ENCODE data around the gene MLEC.
"Not testable (repeated sequence)": the region's sequence is repeated elsewhere in the genome, so short reads cannot be mapped to it uniquely, and the experiment has no call there.

The MLEC gene

DNA sequence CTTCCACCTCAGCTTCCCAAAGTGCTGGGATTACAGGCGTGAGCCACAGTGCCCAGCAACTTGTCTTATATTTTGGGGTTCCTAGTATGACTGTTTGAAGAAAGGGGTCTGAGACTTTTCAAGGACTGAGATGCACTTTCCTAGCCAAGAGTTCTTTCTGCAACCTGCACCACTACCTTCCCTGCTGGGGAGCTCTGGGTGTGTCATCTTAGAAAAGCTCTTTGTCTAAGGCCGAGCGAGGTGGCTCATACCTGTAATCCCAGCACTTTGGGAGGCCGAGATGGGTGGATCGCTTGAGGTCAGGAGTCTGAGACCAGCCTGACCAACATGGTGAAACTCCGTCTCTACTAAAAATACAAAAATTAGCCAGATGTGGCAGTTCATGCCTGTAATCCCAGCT is 16.7 kb upstream of the MLEC start:
- not testable (repeated sequence) for H2BK5ac ChIP-seq (ENCODE audit: low read depth, low read length, poor library complexity); H3K23ac ChIP-seq (ENCODE audit: low read length); H3K36me3 ChIP-seq (ENCODE audit: control insufficient read depth in 1 of 2, insufficient read depth in 2 of 2, low read length in 2 of 2); H3K79me1 ChIP-seq (ENCODE audit: low read length); H4K91ac ChIP-seq (ENCODE audit: low read depth, low read length); H3K18ac ChIP-seq (ENCODE audit: low read length); H3K4ac ChIP-seq (ENCODE audit: low read depth, low read length); H3K4me3 ChIP-seq (ENCODE audit: low read depth, low read length); DNase-seq; H4K12ac ChIP-seq (ENCODE audit: low read depth, low read length); H3K4me2 ChIP-seq (ENCODE audit: low read length); H3K79me2 ChIP-seq (ENCODE audit: control insufficient read depth, insufficient read depth, low read length, poor library complexity); H3K9me3 ChIP-seq (ENCODE audit: insufficient read depth, low read depth, low read length); H3K4me1 ChIP-seq (ENCODE audit: control insufficient read depth in 1 of 2, insufficient read depth in 2 of 2, low read length in 2 of 2); H3K9ac ChIP-seq (ENCODE audit: low read length); H3K27ac ChIP-seq (ENCODE audit: low read depth, low read length); H3K14ac ChIP-seq (ENCODE audit: low read length); H2AK5ac ChIP-seq (ENCODE audit: low read length); H4K8ac ChIP-seq (ENCODE audit: low read depth, low read length); H3K27me3 ChIP-seq (ENCODE audit: insufficient read depth, low read length); H2BK120ac ChIP-seq (ENCODE audit: insufficient read depth, low read length, poor library complexity); H2AFZ ChIP-seq (ENCODE audit: insufficient read depth, low read length, poor library complexity); H2BK12ac ChIP-seq (ENCODE audit: low read length)
- no CpG with 5 or more reads among the region's 6 CpGs for WGBS (ENCODE audit: extremely low coverage, insufficient coverage, insufficient read length)

DNA sequence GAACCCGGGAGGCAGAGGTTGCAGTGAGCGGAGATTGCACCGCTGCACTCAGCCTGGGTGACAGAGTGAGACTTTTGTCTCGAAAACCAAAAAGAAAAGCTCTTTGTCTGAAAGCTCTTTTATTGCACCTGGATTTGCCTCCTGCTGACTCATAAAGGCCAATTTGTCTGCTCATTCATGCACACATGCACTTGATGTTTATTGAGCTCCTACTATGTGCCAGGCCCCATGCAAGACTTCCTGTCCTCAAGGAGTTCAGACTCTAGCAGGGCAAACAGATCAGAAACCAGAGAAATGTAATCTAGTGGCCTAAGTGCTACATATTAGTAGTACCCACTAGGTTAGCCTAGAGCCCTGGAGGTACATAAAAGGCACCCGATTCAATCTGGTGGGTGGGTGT is 16.3 kb upstream of the MLEC start:
- Histone ChIP-seq H2AFZ (ENCODE audit: insufficient read depth, low read length, poor library complexity) (no peak overlapping the region), H3K4ac (ENCODE audit: low read depth, low read length) (no peak overlapping the region), H3K4me3 (ENCODE audit: low read depth, low read length) (no peak overlapping the region), H2BK120ac (ENCODE audit: insufficient read depth, low read length, poor library complexity) (no peak overlapping the region), H3K27ac (ENCODE audit: low read depth, low read length) (no peak overlapping the region), H3K79me1 (ENCODE audit: low read length) (no peaks in the 10 kb centered on the region), H2BK5ac (ENCODE audit: low read depth, low read length, poor library complexity) (no peak overlapping the region), H4K91ac (ENCODE audit: low read depth, low read length) (no peak overlapping the region), H2BK12ac (ENCODE audit: low read length) (no peak overlapping the region), H3K4me1 (ENCODE audit: control insufficient read depth in 1 of 2, insufficient read depth in 2 of 2, low read length in 2 of 2) (no peaks in the 10 kb centered on the region), H3K14ac (ENCODE audit: low read length) (no peak overlapping the region), H4K12ac (ENCODE audit: low read depth, low read length) (no peak overlapping the region), H3K18ac (ENCODE audit: low read length) (no peak overlapping the region), H3K27me3 (ENCODE audit: insufficient read depth, low read length) (no peaks in the 10 kb centered on the region), H3K9ac (ENCODE audit: low read length) (no peak overlapping the region), H3K9me3 (ENCODE audit: insufficient read depth, low read depth, low read length) (no peaks in the 10 kb centered on the region), H2AK5ac (ENCODE audit: low read length) (no peak overlapping the region), H3K79me2 (ENCODE audit: control insufficient read depth, insufficient read depth, low read length, poor library complexity) (no peaks in the 10 kb centered on the region), H4K8ac (ENCODE audit: low read depth, low read length) (no peak overlapping the region), H3K4me2 (ENCODE audit: low read length) (no peak overlapping the region), H3K36me3 (ENCODE audit: control insufficient read depth in 1 of 2, insufficient read depth in 2 of 2, low read length in 2 of 2) (no peaks in the 10 kb centered on the region), H3K23ac (ENCODE audit: low read length) (no peak overlapping the region)
- DNase-seq, result no peak
- WGBS (ENCODE audit: extremely low coverage, insufficient coverage, insufficient read length), result no CpG with 5 or more reads among the region's 5 CpGs

- H3K9ac ChIP-seq (ENCODE audit: low read length), result no peak overlapping the region
- no peak overlapping the region for H3K4me3 ChIP-seq (ENCODE audit: low read depth, low read length)
- H3K79me2 ChIP-seq (ENCODE audit: control insufficient read depth, insufficient read depth, low read length, poor library complexity), result no peaks in the 10 kb centered on the region
- no peak overlapping the region for H3K4ac ChIP-seq (ENCODE audit: low read depth, low read length)
- no peak overlapping the region for H3K23ac ChIP-seq (ENCODE audit: low read length)
- H3K27me3 ChIP-seq (ENCODE audit: insufficient read depth, low read length), result no peaks in the 10 kb centered on the region
- H2BK120ac ChIP-seq (ENCODE audit: insufficient read depth, low read length, poor library complexity), result no peak overlapping the region
- H3K36me3 ChIP-seq (ENCODE audit: control insufficient read depth in 1 of 2, insufficient read depth in 2 of 2, low read length in 2 of 2), result no peaks in the 10 kb centered on the region
- no peaks in the 10 kb centered on the region for H3K4me1 ChIP-seq (ENCODE audit: control insufficient read depth in 1 of 2, insufficient read depth in 2 of 2, low read length in 2 of 2)
- no peak overlapping the region for H3K4me2 ChIP-seq (ENCODE audit: low read length)
- H4K91ac ChIP-seq (ENCODE audit: low read depth, low read length), result no peak overlapping the region
- no peak overlapping the region for H2AK5ac ChIP-seq (ENCODE audit: low read length)
- H3K79me1 ChIP-seq (ENCODE audit: low read length), result no peaks in the 10 kb centered on the region
- H2AFZ ChIP-seq (ENCODE audit: insufficient read depth, low read length, poor library complexity), result no peak overlapping the region
- no peak overlapping the region for H4K12ac ChIP-seq (ENCODE audit: low read depth, low read length)
- H4K8ac ChIP-seq (ENCODE audit: low read depth, low read length), result no peak overlapping the region
- no peak overlapping the region for H3K14ac ChIP-seq (ENCODE audit: low read length)
- no CpG with 5 or more reads among the region's 6 CpGs for WGBS (ENCODE audit: extremely low coverage, insufficient coverage, insufficient read length)
- no peak overlapping the region for H3K18ac ChIP-seq (ENCODE audit: low read length)
- no peak for DNase-seq
- no peaks in the 10 kb centered on the region for H3K9me3 ChIP-seq (ENCODE audit: insufficient read depth, low read depth, low read length)
- no peak overlapping the region for H2BK5ac ChIP-seq (ENCODE audit: low read depth, low read length, poor library complexity)
- H2BK12ac ChIP-seq (ENCODE audit: low read length), result no peak overlapping the region
- H3K27ac ChIP-seq (ENCODE audit: low read depth, low read length), result no peak overlapping the region
Observed at GRCh38 chr12:120674097-120674636, 12.8 kb upstream of the MLEC start.

- Histone ChIP-seq H3K79me1 (ENCODE audit: low read length) (no peaks in the 10 kb centered on the region), H3K18ac (ENCODE audit: low read length) (no peak overlapping the region), H3K9me3 (ENCODE audit: insufficient read depth, low read depth, low read length) (no peaks in the 10 kb centered on the region), H3K14ac (ENCODE audit: low read length) (no peak overlapping the region), H4K8ac (ENCODE audit: low read depth, low read length) (no peak overlapping the region), H3K23ac (ENCODE audit: low read length) (no peak overlapping the region), H2BK12ac (ENCODE audit: low read length) (no peak overlapping the region), H3K9ac (ENCODE audit: low read length) (no peak overlapping the region), H3K27ac (ENCODE audit: low read depth, low read length) (no peak overlapping the region), H3K4me3 (ENCODE audit: low read depth, low read length) (no peak overlapping the region), H2BK5ac (ENCODE audit: low read depth, low read length, poor library complexity) (no peak overlapping the region), H4K91ac (ENCODE audit: low read depth, low read length) (no peak overlapping the region), H3K4me2 (ENCODE audit: low read length) (no peak overlapping the region), H2AFZ (ENCODE audit: insufficient read depth, low read length, poor library complexity) (no peak overlapping the region), H4K12ac (ENCODE audit: low read depth, low read length) (peak overlapping the region; percentile 25), H3K36me3 (ENCODE audit: control insufficient read depth in 1 of 2, insufficient read depth in 2 of 2, low read length in 2 of 2) (no peaks in the 10 kb centered on the region), H3K79me2 (ENCODE audit: control insufficient read depth, insufficient read depth, low read length, poor library complexity) (no peaks in the 10 kb centered on the region), H3K4me1 (ENCODE audit: control insufficient read depth in 1 of 2, insufficient read depth in 2 of 2, low read length in 2 of 2) (no peaks in the 10 kb centered on the region), H3K27me3 (ENCODE audit: insufficient read depth, low read length) (no peaks in the 10 kb centered on the region), H3K4ac (ENCODE audit: low read depth, low read length) (no peak overlapping the region), H2BK120ac (ENCODE audit: insufficient read depth, low read length, poor library complexity) (no peak overlapping the region), H2AK5ac (ENCODE audit: low read length) (no peak overlapping the region)
- no CpG with 5 or more reads among the region's 7 CpGs for WGBS (ENCODE audit: extremely low coverage, insufficient coverage, insufficient read length)
- DNase-seq, result no peak
Observed at GRCh38 chr12:120677765-120678473, 9.0 kb upstream of the MLEC start.
